GM21360 (cell line): ENCODE data around the gene OLAH.

Experiments
- ATAC-seq: cut with Tn5 transposase; IDR thresholded peaks from one replicate; pipeline ENCODE4 v1.9.1; 2021; ENCODE audit warnings: mild to moderate bottlenecking, moderate library complexity; ENCODE audit not compliant: unreplicated experiment

Gene OLAH

DNA sequence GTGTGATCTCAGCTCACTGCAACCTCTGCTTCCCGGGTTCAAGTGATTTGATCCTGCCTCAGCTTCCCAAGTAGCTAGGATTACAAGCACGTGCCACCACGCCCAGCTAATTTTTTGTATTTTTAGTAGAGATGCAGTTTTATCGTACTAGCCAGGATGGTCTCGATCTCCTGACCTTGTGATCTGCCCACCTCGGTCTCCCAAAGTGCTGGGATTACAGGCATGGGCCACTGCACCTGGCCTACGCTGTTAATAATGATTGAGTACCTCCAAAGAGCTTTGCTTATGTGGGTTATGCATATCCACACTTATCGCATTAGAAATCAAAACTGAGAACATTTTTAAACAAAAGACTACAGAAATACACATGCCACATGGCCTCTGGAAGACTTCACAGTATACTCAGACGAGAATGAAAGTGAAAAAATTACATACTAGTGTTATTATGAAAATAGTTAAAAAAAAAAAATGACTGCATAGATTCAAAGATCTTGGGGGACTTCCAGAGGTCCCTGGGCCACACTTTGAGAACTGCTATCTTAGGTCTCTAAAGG lies 78.8 kb downstream of the OLAH start:
- peak; percentile 92 for ATAC-seq
